HepG2 (cell line): Measurements from ENCODE around the gene ERBB4. TPM values are rescaled to one million over a fixed set of nuclear protein-coding genes. Genes with fewer than 3 reads are reported as not detected.

Source experiments
- ARNTL ChIP-seq: sonication (generic); formaldehyde crosslinking; IDR thresholded peaks from 2 replicates; pipeline ENCODE4 v1.4.0; 2020; ENCODE audit warnings: mild to moderate bottlenecking, missing genetic modification reagents
- ATF1 ChIP-seq: IDR thresholded peaks from 2 replicates; pipeline ENCODE4 v1.6.1; 2016; ENCODE audit warnings: mild to moderate bottlenecking, control low read depth
- ATF5 ChIP-seq: sonication (generic); formaldehyde crosslinking; IDR thresholded peaks from 2 replicates; pipeline ENCODE4 v1.4.0; 2020; ENCODE audit warnings: mild to moderate bottlenecking, low read depth, missing genetic modification reagents
- ISL2 ChIP-seq: sonication (generic); formaldehyde crosslinking; IDR thresholded peaks from 2 replicates; pipeline ENCODE4 v1.5.0; 2020; ENCODE audit warnings: missing genetic modification reagents
- SKI ChIP-seq: fragments of 450-650 bp; IDR thresholded peaks from one replicate; pipeline ENCODE4 v1.6.1; 2018; ENCODE audit warnings: mild to moderate bottlenecking; ENCODE audit not compliant: partially characterized antibody
- TBX2 ChIP-seq: sonication (generic); formaldehyde crosslinking; IDR thresholded peaks from 2 replicates; pipeline ENCODE4 v1.5.0; 2020; ENCODE audit warnings: missing genetic modification reagents, mild to moderate bottlenecking, borderline replicate concordance
- ZBTB3 ChIP-seq: sonication (generic); formaldehyde crosslinking; IDR thresholded peaks from 2 replicates; pipeline ENCODE4 v1.4.0; 2020; ENCODE audit warnings: low read depth, mild to moderate bottlenecking, moderate library complexity, missing genetic modification reagents, borderline replicate concordance
- ZBTB38 ChIP-seq: sonication (generic); formaldehyde crosslinking; IDR thresholded peaks from 2 replicates; pipeline ENCODE4 v1.5.1; 2020; ENCODE audit warnings: mild to moderate bottlenecking, missing genetic modification reagents
- ZKSCAN1 ChIP-seq: fragments of 150-350 bp; IDR thresholded peaks from 2 replicates; pipeline ENCODE4 v1.6.1; 2014; ENCODE audit warnings: low read length
- ZNF274 ChIP-seq: sonication (generic); formaldehyde crosslinking; IDR thresholded peaks from 2 replicates; pipeline ENCODE4 v1.5.1; 2020; ENCODE audit warnings: mild to moderate bottlenecking, missing genetic modification reagents
- ZNF546 ChIP-seq: sonication (generic); formaldehyde crosslinking; conservative IDR thresholded peaks from 2 replicates; pipeline ENCODE4 v1.8.1; 2023; ENCODE audit warnings: mild to moderate bottlenecking, missing genetic modification reagents
- ZNF674 ChIP-seq: sonication (generic); formaldehyde crosslinking; IDR thresholded peaks from 2 replicates; pipeline ENCODE4 v1.5.0; 2020; ENCODE audit warnings: low read depth, mild to moderate bottlenecking, missing genetic modification reagents
- ZNF691 ChIP-seq: sonication (generic); formaldehyde crosslinking; IDR thresholded peaks from 2 replicates; pipeline ENCODE4 v1.4.0; 2020; ENCODE audit warnings: missing genetic modification reagents, low read depth, mild to moderate bottlenecking, borderline replicate concordance
- ZNF704 ChIP-seq: sonication (generic); formaldehyde crosslinking; IDR thresholded peaks from 2 replicates; pipeline ENCODE4 v1.8.1; 2023; ENCODE audit warnings: mild to moderate bottlenecking, inconsistent platforms, moderate library complexity, missing genetic modification reagents, borderline replicate concordance
- ZNF746 ChIP-seq: sonication (generic); formaldehyde crosslinking; IDR thresholded peaks from 2 replicates; pipeline ENCODE4 v1.8.0; 2022; ENCODE audit warnings: mild to moderate bottlenecking, missing genetic modification reagents
- polyA plus RNA-seq, 8 experiments: library from polyadenylated mRNA; depleted of rRNA in 3 of 8; stranded (reverse) in 7 of 8; unstranded in 1 of 8; fragments of >200 nt; fragmentation: Illumina TruSeq in 4 of 8; extraction: Trizol in 4 of 8; gene quantifications; 2 replicates each; pipeline versions ENCODE4 v1.2.1 to v1.2.3, GENCODE V29; 2011 to 2016; ENCODE audit warnings: low read depth in 4 of 8, missing spikeins in 1 of 8, mixed read lengths in 1 of 8; ENCODE audit not compliant: insufficient read depth in 1 of 8
- total RNA-seq, 5 experiments: library from RNA; depleted of rRNA; stranded (reverse); fragments of >200 nt; fragmentation: Illumina TruSeq; extraction: Trizol; gene quantifications; 2 replicates each; pipeline ENCODE4 v1.2.3, GENCODE V29; 2016; ENCODE audit warnings: low read depth in 1 of 5
- TF ChIP-seq, protein P1 (sequence below): IDR thresholded peaks from 2 replicates; pipeline ENCODE4 v1.6.1; 2016; ENCODE audit warnings: missing compliant biosample characterization, missing genetic modification reagents, borderline replicate concordance
- TF ChIP-seq, protein P2 (sequence below): sonication (generic); formaldehyde crosslinking; IDR thresholded peaks from 2 replicates; pipeline ENCODE4 v1.5.0; 2020; ENCODE audit warnings: mild to moderate bottlenecking, missing genetic modification reagents
- TF ChIP-seq, protein P3 (sequence below): sonication (generic); formaldehyde crosslinking; conservative IDR thresholded peaks from 2 replicates; pipeline ENCODE4 v1.4.0; 2020; ENCODE audit warnings: missing genetic modification reagents
- TF ChIP-seq, protein P4 (sequence below): sonication (generic); formaldehyde crosslinking; IDR thresholded peaks from 2 replicates; pipeline ENCODE4 v1.5.0; 2020; ENCODE audit warnings: missing genetic modification reagents, mild to moderate bottlenecking, borderline replicate concordance

The ERBB4 gene
- total and polyA plus RNA-seq, 2 of the 13 experiments (the other 11 are each of a cell fraction or from before 2014, with no cell fraction given) = not detected

GRCh38 chr2:212359425-212360067, 179.1 kb downstream of the ERBB4 start (continued):
- TF ChIP-seq ZNF704 (no peak), ISL2 (CRISPR knock-in tag) (peak; percentile 94), ZNF674 (CRISPR knock-in tag) (no peak), ZBTB3 (CRISPR knock-in tag) (no peak), TBX2 (CRISPR knock-in tag) (peak; percentile 65; the same call in 1 of the 2 replicates), ZBTB38 (CRISPR knock-in tag) (no peak), ATF5 (CRISPR knock-in tag) (no peak), ZNF691 (CRISPR knock-in tag) (no peak), ZNF546 (CRISPR knock-in tag) (no peak), ZNF746 (CRISPR knock-in tag) (no peak), SKI (no peak), ZKSCAN1 (no peak), ATF1 (CRISPR knock-in tag) (no peak), ARNTL (CRISPR knock-in tag) (no peak), ZNF274 (CRISPR knock-in tag) (no peak)
- TF ChIP-seq, protein P1, sequence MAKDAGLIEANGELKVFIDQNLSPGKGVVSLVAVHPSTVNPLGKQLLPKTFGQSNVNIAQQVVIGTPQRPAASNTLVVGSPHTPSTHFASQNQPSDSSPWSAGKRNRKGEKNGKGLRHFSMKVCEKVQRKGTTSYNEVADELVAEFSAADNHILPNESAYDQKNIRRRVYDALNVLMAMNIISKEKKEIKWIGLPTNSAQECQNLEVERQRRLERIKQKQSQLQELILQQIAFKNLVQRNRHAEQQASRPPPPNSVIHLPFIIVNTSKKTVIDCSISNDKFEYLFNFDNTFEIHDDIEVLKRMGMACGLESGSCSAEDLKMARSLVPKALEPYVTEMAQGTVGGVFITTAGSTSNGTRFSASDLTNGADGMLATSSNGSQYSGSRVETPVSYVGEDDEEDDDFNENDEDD (CRISPR knock-in tag) = no peak
- TF ChIP-seq, protein P2, sequence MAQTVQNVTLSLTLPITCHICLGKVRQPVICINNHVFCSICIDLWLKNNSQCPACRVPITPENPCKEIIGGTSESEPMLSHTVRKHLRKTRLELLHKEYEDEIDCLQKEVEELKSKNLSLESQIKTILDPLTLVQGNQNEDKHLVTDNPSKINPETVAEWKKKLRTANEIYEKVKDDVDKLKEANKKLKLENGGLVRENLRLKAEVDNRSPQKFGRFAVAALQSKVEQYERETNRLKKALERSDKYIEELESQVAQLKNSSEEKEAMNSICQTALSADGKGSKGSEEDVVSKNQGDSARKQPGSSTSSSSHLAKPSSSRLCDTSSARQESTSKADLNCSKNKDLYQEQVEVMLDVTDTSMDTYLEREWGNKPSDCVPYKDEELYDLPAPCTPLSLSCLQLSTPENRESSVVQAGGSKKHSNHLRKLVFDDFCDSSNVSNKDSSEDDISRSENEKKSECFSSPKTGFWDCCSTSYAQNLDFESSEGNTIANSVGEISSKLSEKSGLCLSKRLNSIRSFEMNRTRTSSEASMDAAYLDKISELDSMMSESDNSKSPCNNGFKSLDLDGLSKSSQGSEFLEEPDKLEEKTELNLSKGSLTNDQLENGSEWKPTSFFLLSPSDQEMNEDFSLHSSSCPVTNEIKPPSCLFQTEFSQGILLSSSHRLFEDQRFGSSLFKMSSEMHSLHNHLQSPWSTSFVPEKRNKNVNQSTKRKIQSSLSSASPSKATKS = no peak
- TF ChIP-seq, protein P3, sequence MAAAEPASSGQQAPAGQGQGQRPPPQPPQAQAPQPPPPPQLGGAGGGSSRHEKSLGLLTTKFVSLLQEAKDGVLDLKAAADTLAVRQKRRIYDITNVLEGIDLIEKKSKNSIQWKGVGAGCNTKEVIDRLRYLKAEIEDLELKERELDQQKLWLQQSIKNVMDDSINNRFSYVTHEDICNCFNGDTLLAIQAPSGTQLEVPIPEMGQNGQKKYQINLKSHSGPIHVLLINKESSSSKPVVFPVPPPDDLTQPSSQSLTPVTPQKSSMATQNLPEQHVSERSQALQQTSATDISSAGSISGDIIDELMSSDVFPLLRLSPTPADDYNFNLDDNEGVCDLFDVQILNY (CRISPR knock-in tag) = no peak
- TF ChIP-seq, protein P4, sequence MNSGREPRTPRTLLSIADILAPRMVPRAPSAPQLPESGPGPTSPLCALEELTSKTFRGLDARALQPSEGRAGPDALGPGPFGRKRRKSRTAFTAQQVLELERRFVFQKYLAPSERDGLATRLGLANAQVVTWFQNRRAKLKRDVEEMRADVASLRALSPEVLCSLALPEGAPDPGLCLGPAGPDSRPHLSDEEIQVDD = no peak
